Measurements from ENCODE around the gene PDP2.
A peak's percentile ranks its signal among the peaks of the same experiment; 100 is the strongest.

Gene PDP2

DNA sequence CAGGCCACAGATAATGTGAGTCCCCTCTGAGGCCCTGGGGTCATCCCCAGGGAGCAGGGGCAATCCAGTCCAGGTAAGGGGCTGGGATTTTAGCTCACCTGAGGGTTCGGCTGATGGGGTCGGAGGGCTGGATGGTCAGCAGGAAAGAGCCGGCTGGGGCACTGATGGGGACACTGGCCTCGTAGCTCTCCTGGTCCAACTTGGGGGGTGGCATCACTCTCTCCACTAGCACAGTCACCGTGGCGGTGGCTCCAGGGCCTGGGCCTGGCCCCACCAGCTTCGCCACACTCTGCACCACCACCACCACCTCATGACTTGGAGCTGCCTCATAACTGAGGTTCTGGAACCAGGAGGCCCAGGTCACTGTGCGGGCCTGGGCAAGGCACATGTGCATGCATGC, 31.5 kb downstream of the PDP2 start:
- Histone ChIP-seq H3K4me1 (ENCODE audit: control insufficient read depth in 2 of 2, insufficient read depth in 1 of 2, low read depth in 1 of 2, low read length in 2 of 2) (peaks cover 0 to 10% of the 10 kb centered on the region in 2 donors), H2BK15ac (ENCODE audit: low read length) (no peak overlapping the region)

GRCh38 chr16:66913081-66913480, 32.8 kb downstream of the PDP2 start:
- WGBS, 2 donors (ENCODE audit: extremely low coverage in 2 of 2, insufficient read length in 2 of 2, insufficient replicate concordance in 1 of 2): no CpG with 5 or more reads among the region's 10 CpGs
- no peak overlapping the region for H3K4me3 ChIP-seq (ENCODE audit: low read length in 2 of 2)

More for the DNA sequence above, 31.5 kb downstream of the PDP2 start:
- H3K14ac ChIP-seq (ENCODE audit: low read length): no peak overlapping the region
- H3K36me3 ChIP-seq (replicated peaks in 1 of 2; ENCODE audit: control insufficient read depth in 2 of 2, insufficient read depth in 2 of 2, low read length in 2 of 2): no peaks in the 10 kb centered on the region
- H2BK120ac ChIP-seq (ENCODE audit: low read depth, low read length): no peak overlapping the region
- H3K27ac ChIP-seq (replicated peaks; ENCODE audit: low read length): no peak overlapping the region
- peaks cover 0 to 1% of the 10 kb centered on the region in 2 donors for H3K9me3 ChIP-seq (replicated peaks in 1 of 2; ENCODE audit: control insufficient read depth in 2 of 2, insufficient read depth in 1 of 2, low read depth in 1 of 2, low read length in 2 of 2)
- peak overlapping the region; percentile 76 for H2BK12ac ChIP-seq (ENCODE audit: low read length)
- H3K4ac ChIP-seq (ENCODE audit: low read length): no peak overlapping the region
- no peak overlapping the region for H4K8ac ChIP-seq (ENCODE audit: low read depth, low read length)
- no peak for DNase-seq (ENCODE audit: low spot score)
- H3K79me1 ChIP-seq (ENCODE audit: low read depth, low read length): no peaks in the 10 kb centered on the region
- peak overlapping the region; percentile 66 for H3K9ac ChIP-seq (ENCODE audit: low read depth, low read length, poor library complexity)
- H2AFZ ChIP-seq (ENCODE audit: low read length): no peak overlapping the region
- H2BK5ac ChIP-seq (ENCODE audit: low read length): peak overlapping the region; percentile 72
- no peak overlapping the region for H3K4me2 ChIP-seq (ENCODE audit: insufficient read depth, low read length, poor library complexity, severe bottlenecking)
- no CpG with 5 or more reads among the region's 8 CpGs for WGBS, 2 donors (ENCODE audit: extremely low coverage in 2 of 2, insufficient read length in 2 of 2, insufficient replicate concordance in 1 of 2)
- no peak overlapping the region for H3K4me3 ChIP-seq (ENCODE audit: low read length in 2 of 2)
- peak overlapping the region; percentile 69 for H3K23ac ChIP-seq (ENCODE audit: low read depth, low read length, poor library complexity)
- H3K18ac ChIP-seq (ENCODE audit: low read length): peak overlapping the region; percentile 33
- peaks cover 0 to 41% (median 0%) of the 10 kb centered on the region in 3 experiments for H3K27me3 ChIP-seq (ENCODE audit: control insufficient read depth in 3 of 3, insufficient read depth in 3 of 3, low read depth in 1 of 3, low read length in 3 of 3)
- H2AK5ac ChIP-seq (ENCODE audit: low read depth, low read length): no peak overlapping the region
- H4K91ac ChIP-seq (ENCODE audit: low read depth, low read length, poor library complexity): no peak overlapping the region

GRCh38 chr16:66913711-66914110, 33.4 kb downstream of the PDP2 start:
- Histone ChIP-seq H3K79me1 (ENCODE audit: low read depth, low read length) (no peaks in the 10 kb centered on the region), H2AFZ (ENCODE audit: low read length) (no peak overlapping the region), H4K8ac (ENCODE audit: low read depth, low read length) (no peak overlapping the region), H3K9ac (ENCODE audit: low read depth, low read length, poor library complexity) (no peak overlapping the region), H3K4me1 (ENCODE audit: control insufficient read depth in 2 of 2, insufficient read depth in 1 of 2, low read depth in 1 of 2, low read length in 2 of 2) (peaks cover 0 to 10% of the 10 kb centered on the region in 2 donors), H2BK12ac (ENCODE audit: low read length) (no peak overlapping the region), H3K4ac (ENCODE audit: low read length) (no peak overlapping the region), H3K36me3 (replicated peaks in 1 of 2; ENCODE audit: control insufficient read depth in 2 of 2, insufficient read depth in 2 of 2, low read length in 2 of 2) (no peaks in the 10 kb centered on the region), H3K4me3 (ENCODE audit: low read length in 2 of 2) (no peak overlapping the region), H2BK120ac (ENCODE audit: low read depth, low read length) (no peak overlapping the region), H3K18ac (ENCODE audit: low read length) (no peak overlapping the region), H3K27ac (replicated peaks; ENCODE audit: low read length) (no peak overlapping the region), H3K4me2 (ENCODE audit: insufficient read depth, low read length, poor library complexity, severe bottlenecking) (no peak overlapping the region), H3K27me3 (ENCODE audit: control insufficient read depth in 3 of 3, insufficient read depth in 3 of 3, low read depth in 1 of 3, low read length in 3 of 3) (peaks cover 0 to 37% (median 0%) of the 10 kb centered on the region in 3 experiments), H2BK5ac (ENCODE audit: low read length) (no peak overlapping the region), H3K14ac (ENCODE audit: low read length) (peak overlapping the region; percentile 63), H3K9me3 (replicated peaks in 1 of 2; ENCODE audit: control insufficient read depth in 2 of 2, insufficient read depth in 1 of 2, low read depth in 1 of 2, low read length in 2 of 2) (peaks cover 0 to 1% of the 10 kb centered on the region in 2 donors), H2AK5ac (ENCODE audit: low read depth, low read length) (peak overlapping the region; percentile 31), H4K91ac (ENCODE audit: low read depth, low read length, poor library complexity) (no peak overlapping the region), H2BK15ac (ENCODE audit: low read length) (no peak overlapping the region), H3K23ac (ENCODE audit: low read depth, low read length, poor library complexity) (no peak overlapping the region)
- no CpG with 5 or more reads among the region's 4 CpGs for WGBS, 2 donors (ENCODE audit: extremely low coverage in 2 of 2, insufficient read length in 2 of 2, insufficient replicate concordance in 1 of 2)
- DNase-seq (ENCODE audit: low spot score): no peak

More at GRCh38 chr16:66913081-66913480, 32.8 kb downstream of the PDP2 start:
- DNase-seq (ENCODE audit: low spot score): no peak
- H2AFZ ChIP-seq (ENCODE audit: low read length): no peak overlapping the region
- H3K9me3 ChIP-seq (replicated peaks in 1 of 2; ENCODE audit: control insufficient read depth in 2 of 2, insufficient read depth in 1 of 2, low read depth in 1 of 2, low read length in 2 of 2): peaks cover 0 to 1% of the 10 kb centered on the region in 2 donors
- H3K9ac ChIP-seq (ENCODE audit: low read depth, low read length, poor library complexity): no peak overlapping the region
- no peaks in the 10 kb centered on the region for H3K79me1 ChIP-seq (ENCODE audit: low read depth, low read length)
- H3K18ac ChIP-seq (ENCODE audit: low read length): no peak overlapping the region
- peaks cover 0 to 37% (median 0%) of the 10 kb centered on the region in 3 experiments for H3K27me3 ChIP-seq (ENCODE audit: control insufficient read depth in 3 of 3, insufficient read depth in 3 of 3, low read depth in 1 of 3, low read length in 3 of 3)
- no peak overlapping the region for H4K8ac ChIP-seq (ENCODE audit: low read depth, low read length)
- no peak overlapping the region for H3K4me2 ChIP-seq (ENCODE audit: insufficient read depth, low read length, poor library complexity, severe bottlenecking)
- H2BK15ac ChIP-seq (ENCODE audit: low read length): no peak overlapping the region
- no peak overlapping the region for H3K23ac ChIP-seq (ENCODE audit: low read depth, low read length, poor library complexity)
- H3K27ac ChIP-seq (replicated peaks; ENCODE audit: low read length): no peak overlapping the region
- H2BK5ac ChIP-seq (ENCODE audit: low read length): no peak overlapping the region
- H2BK12ac ChIP-seq (ENCODE audit: low read length): no peak overlapping the region
- peaks cover 0 to 10% of the 10 kb centered on the region in 2 donors for H3K4me1 ChIP-seq (ENCODE audit: control insufficient read depth in 2 of 2, insufficient read depth in 1 of 2, low read depth in 1 of 2, low read length in 2 of 2)
- H2AK5ac ChIP-seq (ENCODE audit: low read depth, low read length): peak overlapping the region; percentile 31
- no peak overlapping the region for H2BK120ac ChIP-seq (ENCODE audit: low read depth, low read length)
- H4K91ac ChIP-seq (ENCODE audit: low read depth, low read length, poor library complexity): no peak overlapping the region
- H3K4ac ChIP-seq (ENCODE audit: low read length): no peak overlapping the region
- H3K14ac ChIP-seq (ENCODE audit: low read length): peak overlapping the region; percentile 63
- H3K36me3 ChIP-seq (replicated peaks in 1 of 2; ENCODE audit: control insufficient read depth in 2 of 2, insufficient read depth in 2 of 2, low read length in 2 of 2): no peaks in the 10 kb centered on the region

GRCh38 chr16:66914541-66914940, 34.2 kb downstream of the PDP2 start:
- Histone ChIP-seq H3K9ac (ENCODE audit: low read depth, low read length, poor library complexity) (no peak overlapping the region), H3K27me3 (ENCODE audit: control insufficient read depth in 3 of 3, insufficient read depth in 3 of 3, low read depth in 1 of 3, low read length in 3 of 3) (peaks cover 0 to 37% (median 0%) of the 10 kb centered on the region in 3 experiments), H3K18ac (ENCODE audit: low read length) (no peak overlapping the region), H3K14ac (ENCODE audit: low read length) (peak overlapping the region; percentile 42), H3K4me2 (ENCODE audit: insufficient read depth, low read length, poor library complexity, severe bottlenecking) (no peak overlapping the region), H2AK5ac (ENCODE audit: low read depth, low read length) (no peak overlapping the region), H3K4me1 (ENCODE audit: control insufficient read depth in 2 of 2, insufficient read depth in 1 of 2, low read depth in 1 of 2, low read length in 2 of 2) (peaks cover 0 to 17% of the 10 kb centered on the region in 2 donors), H2BK12ac (ENCODE audit: low read length) (no peak overlapping the region), H3K79me1 (ENCODE audit: low read depth, low read length) (no peaks in the 10 kb centered on the region), H4K91ac (ENCODE audit: low read depth, low read length, poor library complexity) (no peak overlapping the region), H2BK15ac (ENCODE audit: low read length) (no peak overlapping the region), H3K23ac (ENCODE audit: low read depth, low read length, poor library complexity) (no peak overlapping the region), H2BK120ac (ENCODE audit: low read depth, low read length) (no peak overlapping the region), H3K4ac (ENCODE audit: low read length) (no peak overlapping the region), H3K36me3 (replicated peaks in 1 of 2; ENCODE audit: control insufficient read depth in 2 of 2, insufficient read depth in 2 of 2, low read length in 2 of 2) (no peaks in the 10 kb centered on the region), H3K9me3 (replicated peaks in 1 of 2; ENCODE audit: control insufficient read depth in 2 of 2, insufficient read depth in 1 of 2, low read depth in 1 of 2, low read length in 2 of 2) (peaks cover 0 to 1% of the 10 kb centered on the region in 2 donors), H3K27ac (replicated peaks; ENCODE audit: low read length) (no peak overlapping the region), H4K8ac (ENCODE audit: low read depth, low read length) (no peak overlapping the region), H2AFZ (ENCODE audit: low read length) (no peak overlapping the region), H3K4me3 (ENCODE audit: low read length in 2 of 2) (no peak overlapping the region), H2BK5ac (ENCODE audit: low read length) (no peak overlapping the region)
- no peak for DNase-seq (ENCODE audit: low spot score)
- 100% methylated on average over 2 of the region's 7 CpGs; no CpG with 5 or more reads in 1 of the 2 donors for WGBS, 2 donors (ENCODE audit: extremely low coverage in 2 of 2, insufficient read length in 2 of 2, insufficient replicate concordance in 1 of 2)

Data from neuronal stem cell (in vitro differentiated cells).